Liver (tissue), 9 donors: Measurements from ENCODE around the gene DLST. TPM values are rescaled to one million over a fixed set of nuclear protein-coding genes. Genes with fewer than 3 reads are reported as not detected.

Experiments
- DNase-seq: peaks from one replicate; pipeline ENCODE4 v3.0.0-alpha.2; 2017; ENCODE audit warnings: low spot score
- H3K27ac ChIP-seq, 2 donors: one replicate each; pipeline ENCODE4 v1.7.0; 2013; ENCODE audit warnings: inconsistent platforms in 2 of 2, low read length in 2 of 2, control low read depth in 1 of 2, low read depth in 1 of 2, mild to moderate bottlenecking in 1 of 2
- H3K27me3 ChIP-seq, 4 donors: one replicate each; pipeline versions ENCODE4 v1.6.1 to v1.7.0; 2013; ENCODE audit warnings: low read length in 3 of 4, inconsistent platforms in 1 of 4, mild to moderate bottlenecking in 1 of 4, moderate library complexity in 1 of 4; ENCODE audit not compliant: control insufficient read depth in 4 of 4, insufficient read depth in 4 of 4
- H3K36me3 ChIP-seq, 4 donors: one replicate each; pipeline versions ENCODE4 v1.6.1 to v1.7.0; 2013; ENCODE audit warnings: low read length in 3 of 4, mild to moderate bottlenecking in 3 of 4, low read depth in 1 of 4, moderate library complexity in 1 of 4; ENCODE audit not compliant: control insufficient read depth in 4 of 4, insufficient read depth in 3 of 4
- H3K4me1 ChIP-seq, 4 donors: one replicate each; pipeline versions ENCODE4 v1.6.1 to v1.7.0; 2013; ENCODE audit warnings: low read length in 3 of 4, mild to moderate bottlenecking in 3 of 4, moderate library complexity in 1 of 4; ENCODE audit not compliant: control insufficient read depth in 4 of 4, insufficient read depth in 4 of 4
- H3K4me3 ChIP-seq, 3 donors: one replicate each; pipeline versions ENCODE4 v1.6.1 to v1.7.0; 2013; ENCODE audit warnings: low read length in 3 of 3, control low read depth in 1 of 3, low read depth in 1 of 3, mild to moderate bottlenecking in 1 of 3
- H3K9ac ChIP-seq, 2 donors: one replicate each; pipeline ENCODE4 v1.7.0; 2013; ENCODE audit warnings: low read length in 2 of 2, mild to moderate bottlenecking in 2 of 2, moderate library complexity in 2 of 2, control low read depth in 1 of 2, low read depth in 1 of 2
- H3K9me3 ChIP-seq, 4 donors: one replicate each; pipeline versions ENCODE4 v1.6.1 to v1.7.0; 2013; ENCODE audit warnings: low read length in 3 of 4; ENCODE audit not compliant: control insufficient read depth in 4 of 4
- ATF3 ChIP-seq: IDR thresholded peaks from 2 replicates; pipeline ENCODE4 v1.6.1; 2016; ENCODE audit warnings: antibody characterized with exemption
- CTCF ChIP-seq: fragments of 150-350 bp; IDR thresholded peaks from 2 replicates; pipeline ENCODE4 v1.5.1; 2017; ENCODE audit warnings: improper control_type of control experiment, low read depth, low read length; ENCODE audit not compliant: missing input control
- EGR1 ChIP-seq, 2 donors: IDR thresholded peaks; 2 replicates each; pipeline ENCODE4 v1.6.1; 2016 to 2018; ENCODE audit warnings: antibody characterized with exemption in 2 of 2, low read depth in 2 of 2
- FOXA1 ChIP-seq: IDR thresholded peaks from 2 replicates; pipeline ENCODE4 v1.6.1; 2016; ENCODE audit warnings: antibody characterized with exemption
- FOXA2 ChIP-seq: IDR thresholded peaks from 2 replicates; pipeline ENCODE4 v1.6.1; 2016; ENCODE audit warnings: antibody characterized with exemption
- GABPA ChIP-seq, 2 donors: IDR thresholded peaks in 1 of 2; conservative IDR thresholded peaks in 1 of 2; 2 replicates each; pipeline ENCODE4 v1.6.1; 2016; ENCODE audit warnings: antibody characterized with exemption in 2 of 2, mild to moderate bottlenecking in 1 of 2, moderate library complexity in 1 of 2
- HNF4A ChIP-seq, 2 donors: conservative IDR thresholded peaks; 2 replicates each; pipeline ENCODE4 v1.6.1; 2016; ENCODE audit warnings: antibody characterized with exemption in 2 of 2, mild to moderate bottlenecking in 2 of 2
- HNF4G ChIP-seq: IDR thresholded peaks from 2 replicates; pipeline ENCODE4 v1.6.1; 2016; ENCODE audit warnings: antibody characterized with exemption
- JUND ChIP-seq, 2 donors: IDR thresholded peaks; 2 replicates each; pipeline ENCODE4 v1.6.1; 2016; ENCODE audit warnings: antibody characterized with exemption in 2 of 2
- MAX ChIP-seq: IDR thresholded peaks from 2 replicates; pipeline ENCODE4 v1.6.1; 2016; ENCODE audit warnings: antibody characterized with exemption
- NR2F2 ChIP-seq: IDR thresholded peaks from 2 replicates; pipeline ENCODE4 v1.6.1; 2016; ENCODE audit warnings: antibody characterized with exemption
- RAD21 ChIP-seq, 2 donors: IDR thresholded peaks; 2 replicates each; pipeline ENCODE4 v1.6.1; 2016; ENCODE audit warnings: antibody characterized with exemption in 2 of 2, mild to moderate bottlenecking in 2 of 2
- REST ChIP-seq: IDR thresholded peaks from 2 replicates; pipeline ENCODE4 v1.6.1; 2016; ENCODE audit warnings: antibody characterized with exemption, mild to moderate bottlenecking
- RXRA ChIP-seq, 2 donors: IDR thresholded peaks; 2 replicates each; pipeline ENCODE4 v1.6.1; 2017 to 2018; ENCODE audit warnings: antibody characterized with exemption in 2 of 2, mild to moderate bottlenecking in 1 of 2
- SP1 ChIP-seq: IDR thresholded peaks from 2 replicates; pipeline ENCODE4 v1.6.1; 2018; ENCODE audit warnings: antibody characterized with exemption, mild to moderate bottlenecking
- TAF1 ChIP-seq: conservative IDR thresholded peaks from 2 replicates; pipeline ENCODE4 v1.6.1; 2016; ENCODE audit warnings: antibody characterized with exemption, mild to moderate bottlenecking
- YY1 ChIP-seq: IDR thresholded peaks from 2 replicates; pipeline ENCODE4 v1.6.1; 2016; ENCODE audit warnings: antibody characterized with exemption, mild to moderate bottlenecking
- ZBTB33 ChIP-seq: IDR thresholded peaks from 2 replicates; pipeline ENCODE4 v1.6.1; 2016; ENCODE audit warnings: antibody characterized with exemption
- WGBS: extraction: QIAGEN DNeasy Blood & Tissue Kit; methylation state at CpG from one replicate; pipeline ENCODE4 v1.1.7; 2013; 5-methylcytosine and 5-hydroxymethylcytosine counted together
- polyA plus RNA-seq, 2 donors: library from polyadenylated mRNA; stranded (reverse) in 1 of 2; unstranded in 1 of 2; fragments of 200-250 nt in 1 of 2; fragments of >200 nt in 1 of 2; fragmentation: Nextera tagmentation in 1 of 2; extraction: Ambion mirVana in 1 of 2; gene quantifications; one replicate each; pipeline versions ENCODE4 v1.2.1 to v1.2.3, GENCODE V29; 2013 to 2015
- total RNA-seq, 2 donors: library from RNA; depleted of rRNA; stranded (reverse); fragments of >200 nt; gene quantifications; one replicate each; pipeline ENCODE4 v1.2.3, GENCODE V29; 2014
- donor health status: healthy.
- donor health status: healthy.
- donor health status: healthy.
- donor health status: healthy.
- donor health status: healthy.

Gene DLST
- total and polyA plus RNA-seq, 4 donors: 10.7 to 69.3 (median 49.5) TPM

- no peak overlapping the region for H3K9ac ChIP-seq
- peaks cover 0 to 13% (median 2%) of the 10 kb centered on the region in 4 donors for H3K4me1 ChIP-seq
- no peaks in the 10 kb centered on the region for H3K27me3 ChIP-seq
- H3K27ac ChIP-seq: peak overlapping the region in 1 of 2 donors; percentile 70
- no peaks in the 10 kb centered on the region for H3K9me3 ChIP-seq
- WGBS: 92% methylated on average over 10 of the region's 10 CpGs
- no peak overlapping the region for H3K4me3 ChIP-seq
- no peak for TF ChIP-seq ATF3
- TF ChIP-seq RAD21 (IDR thresholded peaks at IDR 0.05): no peak
- TF ChIP-seq TAF1: no peak
- TF ChIP-seq NR2F2: no peak
- TF ChIP-seq JUND (IDR thresholded peaks at IDR 0.05): no peak
- no peak for TF ChIP-seq MAX
- TF ChIP-seq ZBTB33: no peak
- TF ChIP-seq FOXA2: no peak
- TF ChIP-seq SP1: no peak
- no peak for TF ChIP-seq HNF4A (conservative IDR thresholded peaks at IDR 0.05)
- TF ChIP-seq RXRA (IDR thresholded peaks at IDR 0.05): no peak
- no peak for TF ChIP-seq REST
- no peak for TF ChIP-seq FOXA1
- no peak for TF ChIP-seq YY1
- TF ChIP-seq HNF4G: no peak
- no peak for TF ChIP-seq GABPA (IDR thresholded peaks at IDR 0.05 in 1 of 2, conservative IDR thresholded peaks at IDR 0.05 in 1 of 2)
- TF ChIP-seq EGR1 (IDR thresholded peaks at IDR 0.05; ENCODE audit: low read depth in 2 of 2): no peak
- TF ChIP-seq CTCF: no peak
- DNase-seq: no peak
- H3K36me3 ChIP-seq: no peaks in the 10 kb centered on the region
Measured at GRCh38 chr14:74938531-74939495, 57.1 kb downstream of the DLST start.
